Placental pericyte (primary cell): Measurements from ENCODE around the gene DEFB114. TPM values are rescaled to one million over a fixed set of nuclear protein-coding genes. Genes with fewer than 3 reads are reported as not detected.

Experiments used
- total RNA-seq: library from RNA; depleted of rRNA; stranded (reverse); fragments of >200 nt; gene quantifications from 2 replicates; pipeline ENCODE4 v1.2.3, GENCODE V29; 2012

Gene DEFB114, protein sequence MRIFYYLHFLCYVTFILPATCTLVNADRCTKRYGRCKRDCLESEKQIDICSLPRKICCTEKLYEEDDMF
- total RNA-seq: not detected in 2 replicates

DNA sequence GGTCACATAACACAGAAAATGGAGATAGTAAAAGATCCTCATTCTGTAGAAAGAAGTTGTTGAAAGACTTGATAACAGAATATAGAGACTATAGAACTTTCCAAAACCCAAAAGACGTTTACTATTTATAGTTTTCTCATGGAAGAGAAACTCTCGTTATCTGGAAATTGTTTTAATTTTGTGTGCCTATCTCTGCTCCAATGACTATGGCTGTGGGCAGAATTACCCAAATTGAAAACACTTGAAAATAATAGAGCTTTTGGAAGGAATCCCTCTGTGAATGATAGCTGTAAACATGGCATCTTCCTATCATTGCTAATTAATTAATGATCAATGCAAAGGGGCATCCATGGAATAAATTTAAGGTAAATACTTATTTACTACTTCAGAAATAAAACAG lies at the start of gene DEFB114:
TSS of gene DEFB114 (minus strand) at position 101 of the 400 bp plus-strand sequence. CDS start at position 42, 59 bp downstream.

DNA sequence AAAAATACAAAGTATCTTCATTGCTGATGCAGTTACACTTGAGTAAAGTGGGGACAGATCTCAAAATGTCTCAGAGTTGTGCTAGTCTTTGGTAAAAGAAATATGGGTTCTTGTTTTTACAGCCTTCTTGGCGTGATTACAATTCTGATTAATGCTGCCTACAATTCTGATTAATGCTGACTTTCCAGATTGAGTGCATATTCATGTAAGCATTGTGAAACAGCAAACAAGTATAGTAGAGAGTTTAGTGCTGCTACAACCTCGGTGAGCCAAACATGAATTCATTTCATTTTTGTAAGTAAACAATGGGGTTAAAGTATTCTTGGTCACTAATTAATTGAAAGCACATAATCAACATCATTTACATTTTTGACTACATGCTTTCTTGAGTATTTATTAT lies 5.6 kb upstream of the DEFB114 start, which contains the start of gene DEFB113:
TSS of gene DEFB113 (minus strand) at position 21 of the 400 bp plus-strand sequence. CDS start at position 21, 0 bp downstream.

Other genes with a start within 250 kb of the DEFB114 start
- not detected in 2 replicates for gene CRISP3, start 219.8 kb downstream of the DEFB114 start, total RNA-seq
- gene PGK2, start 176.9 kb downstream of the DEFB114 start, total RNA-seq: not detected in 2 replicates
- not detected in 2 replicates for gene CRISP1, start 97.6 kb downstream of the DEFB114 start, total RNA-seq
- gene DEFB113, start 5.5 kb upstream of the DEFB114 start, total RNA-seq: not detected in 2 replicates
- gene DEFB110, start 57.8 kb upstream of the DEFB114 start, total RNA-seq: not detected in 2 replicates
- not detected in 2 replicates for gene DEFB112, start 85.8 kb upstream of the DEFB114 start, total RNA-seq